Pancreas (tissue), 10 donors: ENCODE results near the gene ILF2. TPM values are rescaled to one million over a fixed set of nuclear protein-coding genes. Genes with fewer than 3 reads are reported as not detected.
A peak's percentile ranks its signal among the peaks of the same experiment; 100 is the strongest.

ENCODE experiments used
- ATAC-seq, 4 donors: fragments of 200-7000 bp; cut with Tn5 transposase; one replicate each; pipeline versions ENCODE4 v1.8.0 to v1.9.1; 2020; ENCODE audit warnings: mild to moderate bottlenecking in 4 of 4, moderate library complexity in 4 of 4
- DNase-seq, 6 donors: peaks; one replicate each; pipeline ENCODE4 v3.0.0-alpha.2; 2020
- FAIRE-seq: peaks from 2 replicates; lab custom pipeline; 2012; peaks lifted over from hg19 to GRCh38; lab: Jason Lieb, UNC
- H3K27ac ChIP-seq, 4 donors: fragments of 200-600 bp; sonication (generic); 1 replicate in 3 of 4; 2 replicates in 1 of 4; pipeline versions ENCODE4 v1.5.0 to v1.8.0; 2020
- H3K27me3 ChIP-seq, 4 donors: fragments of 200-600 bp; one replicate each; pipeline ENCODE4 v1.8.0; 2021
- H3K36me3 ChIP-seq, 3 donors: fragments of 200-600 bp; sonication (generic) in 1 of 3; one replicate each; pipeline versions ENCODE4 v1.5.0 to v1.8.0; 2020 to 2021
- H3K4me1 ChIP-seq, 3 donors: fragments of 200-600 bp; one replicate each; pipeline ENCODE4 v1.8.0; 2021
- H3K4me3 ChIP-seq, 4 donors: fragments of 200-600 bp; sonication (generic) in 2 of 4; one replicate each; pipeline versions ENCODE4 v1.5.0 to v1.8.0; 2020 to 2021
- H3K9me3 ChIP-seq, 4 donors: fragments of 200-600 bp; one replicate each; pipeline ENCODE4 v1.8.0; 2021
- CTCF ChIP-seq, 4 donors: fragments of 200-600 bp; sonication (generic) in 3 of 4; IDR thresholded peaks; one replicate each; pipeline versions ENCODE4 v1.5.0 to v1.8.0; 2021; ENCODE audit warnings: antibody characterized with exemption in 4 of 4
- WGBS, 2 donors: extraction: QIAGEN DNeasy Blood & Tissue Kit; methylation state at CpG; one replicate each; pipeline ENCODE4 v1.1.7; 2013; 5-methylcytosine and 5-hydroxymethylcytosine counted together
- intact Hi-C, 3 donors: fragments of 100-400 bp; cut with DNase I; formaldehyde crosslinking; loops; one replicate each; pipeline versions ENCODE4 v1.11.1 to v1.14.2; 2022
- polyA plus RNA-seq, 2 donors: library from polyadenylated mRNA; stranded (reverse); fragments of 200-250 nt; gene quantifications; one replicate each; pipeline ENCODE4 v1.2.3, GENCODE V29; 2013
- total RNA-seq, 6 donors: library from RNA; stranded (reverse); fragmentation: NEBNext Ultra II Directional in 4 of 6; extraction: Animal tissue kit (Norgen Biotek cat#: 25700) in 4 of 6; gene quantifications; one replicate each; pipeline versions ENCODE4 v1.2.1 to v1.2.4, GENCODE V29; 2021 to 2023
- donor health status: healthy with polysubstance abuse.
- donor health status: DM: no; HTN: no; CAD: no; lungs with moderate emphysema.
- donor health status: DM: no; HTN: no; CAD: no.
- donor health status: control.
- donor health status: control.
- donor health status: Bipolar disorder and iron deficiency.
- donor health status: DM: yes; HTN: yes; CAD: no.
- donor health status: DM: no; HTN: no; CAD: no.
- donor health status: DM: no; HTN: no; CAD: no.
- donor health status: DM: yes; HTN: yes; CAD: no.

The ILF2 gene
- total and polyA plus RNA-seq, 8 donors = 25.7 to 63.2 (median 54.3) TPM

GRCh38 chr1:153659175-153659534 lies 11.6 kb downstream of the ILF2 start:
- 10 to 12% methylated on average over 8 of the region's 8 CpGs for WGBS, 2 donors
- intact Hi-C loops = no loop called here
- Histone ChIP-seq H3K4me1 (peaks cover 0 to 9% (median 6%) of the 10 kb centered on the region in 3 donors), H3K27me3 (no peaks in the 10 kb centered on the region), H3K9me3 (no peaks in the 10 kb centered on the region), H3K27ac (peak overlapping the region; percentile 58 to 94 (median 84)), H3K36me3 (peaks cover 10 to 33% (median 18%) of the 10 kb centered on the region in 3 donors), H3K4me3 (peak overlapping the region; percentile 32 to 66 (median 48))
- TF ChIP-seq CTCF (IDR thresholded peaks at IDR 0.05) = no peak
- DNase-seq (peak in 1 of 6 donors; percentile 21), ATAC-seq (no peak), FAIRE-seq (no peak)

GRCh38 chr1:153658400-153659174 lies 12.2 kb downstream of the ILF2 start, which contains the start of gene SNAPIN:
SNAPIN (plus strand) TSS chr1:153658703; CDS start chr1:153658744, 41 bp downstream.
- intact Hi-C loops = no loop called here
- Histone ChIP-seq H3K27ac (peak within 1 kb of the TSS; percentile 58 to 94 (median 84)), H3K36me3 (peaks cover 10 to 28% (median 13%) of the 10 kb centered on the region in 3 donors), H3K4me1 (peaks cover under 1 to 10% (median 6%) of the 10 kb centered on the region in 3 donors), H3K9me3 (no peaks in the 10 kb centered on the region), H3K27me3 (no peaks in the 10 kb centered on the region), H3K4me3 (peak within 1 kb of the TSS; percentile 32 to 66 (median 48))
- TF ChIP-seq CTCF (IDR thresholded peaks at IDR 0.05) = no peak
- WGBS, 2 donors = 2 to 3% methylated on average over 47 to 53 of the region's 53 CpGs
- DNase-seq = peak; percentile 91 to 95 (median 92)
- peak; percentile 96 to 98 (median 97) for ATAC-seq
- no peak for FAIRE-seq

- H3K27ac ChIP-seq = no peak overlapping the region
- no peak for ATAC-seq
- no peak for FAIRE-seq
- WGBS, 2 donors = 62 to 63% methylated on average over 3 of the region's 3 CpGs
- H3K36me3 ChIP-seq = no peaks in the 10 kb centered on the region
- intact Hi-C loops = no loop called here
- no peak for TF ChIP-seq CTCF (IDR thresholded peaks at IDR 0.05)
- H3K9me3 ChIP-seq = no peaks in the 10 kb centered on the region
- H3K4me3 ChIP-seq = no peak overlapping the region
- DNase-seq = peak in 1 of 6 donors; percentile 29
- no peaks in the 10 kb centered on the region for H3K27me3 ChIP-seq
- H3K4me1 ChIP-seq = peaks cover 12 to 23% (median 22%) of the 10 kb centered on the region in 3 donors
Observed at GRCh38 chr1:153655333-153655732, 15.5 kb downstream of the ILF2 start.

GRCh38 chr1:153652805-153653500 lies 17.8 kb downstream of the ILF2 start:
- Histone ChIP-seq H3K4me1 (peaks cover 30 to 39% (median 37%) of the 10 kb centered on the region in 3 donors), H3K4me3 (no peak overlapping the region), H3K27me3 (no peaks in the 10 kb centered on the region), H3K36me3 (no peaks in the 10 kb centered on the region), H3K9me3 (no peaks in the 10 kb centered on the region), H3K27ac (peak overlapping the region; percentile 62 to 80 (median 73))
- WGBS, 2 donors = 35 to 39% methylated on average over 3 of the region's 3 CpGs
- peak; percentile 21 to 50 (median 40) for ATAC-seq
- TF ChIP-seq CTCF (IDR thresholded peaks at IDR 0.05) = no peak
- intact Hi-C loops = no loop called here
- DNase-seq = peak in 2 of 6 donors; percentile 50 to 59
- no peak for FAIRE-seq
